H1 (cell line): ENCODE data around the gene DCP1B. TPM values are rescaled to one million over a fixed set of nuclear protein-coding genes. Genes with fewer than 3 reads are reported as not detected.

Experiments used
- CTCF ChIA-PET: fragments of 300-600 bp; sonication (Branson Sonifier 250); formaldehyde crosslinking; loops from one replicate; lab custom pipeline; 2021; ENCODE audit not compliant: partially characterized antibody; lab: Charles Lee
- POLR2A ChIA-PET: fragments of 300-600 bp; sonication (Branson Sonifier 250); formaldehyde crosslinking; loops from one replicate; lab custom pipeline; 2021; ENCODE audit warnings: inconsistent platforms; ENCODE audit not compliant: partially characterized antibody; lab: Charles Lee
- DNase-seq, 2 experiments: peaks; one replicate each; pipeline versions ENCODE4 v3.0.0 to v3.0.0-alpha.2; 2010 to 2022; ENCODE audit warnings: low spot score in 2 of 2, low read depth in 1 of 2, mixed read lengths in 1 of 2
- FAIRE-seq: peaks from 2 replicates; lab custom pipeline; 2011; peaks lifted over from hg19 to GRCh38; lab: Jason Lieb, UNC
- H2AFZ ChIP-seq: 2 replicates; pipeline ENCODE4 v1.8.1; 2012; ENCODE audit warnings: low read length, inconsistent platforms
- H2AK5ac ChIP-seq: 2 replicates; pipeline ENCODE4 v1.6.1; 2013; ENCODE audit warnings: low read depth, low read length
- H2BK120ac ChIP-seq: replicated peaks from 2 replicates; pipeline ENCODE3; 2013; ENCODE audit warnings: low read depth, low read length, inconsistent platforms
- H2BK12ac ChIP-seq: 2 replicates; pipeline ENCODE4 v1.6.1; 2013; ENCODE audit warnings: low read depth, low read length
- H2BK15ac ChIP-seq: 2 replicates; pipeline ENCODE4 v1.6.1; 2013; ENCODE audit warnings: low read length
- H2BK20ac ChIP-seq: 2 replicates; pipeline ENCODE4 v1.6.1; 2013; ENCODE audit warnings: low read length
- H2BK5ac ChIP-seq: 2 replicates; pipeline ENCODE4 v1.6.1; 2013; ENCODE audit warnings: low read depth, low read length
- H3K14ac ChIP-seq: 2 replicates; pipeline ENCODE4 v1.6.1; 2013; ENCODE audit warnings: inconsistent platforms; ENCODE audit not compliant: insufficient read length
- H3K18ac ChIP-seq: 2 replicates; pipeline ENCODE4 v1.6.1; 2013; ENCODE audit warnings: low read length; ENCODE audit errors: extremely low read depth
- H3K23ac ChIP-seq: 2 replicates; pipeline ENCODE4 v1.6.1; 2013; ENCODE audit warnings: inconsistent platforms; ENCODE audit not compliant: insufficient read length
- H3K23me2 ChIP-seq: 2 replicates; pipeline ENCODE4 v1.6.1; 2013; ENCODE audit warnings: low read depth, low read length
- H3K27ac ChIP-seq: 2 replicates; pipeline ENCODE4 v1.6.1; 2011; ENCODE audit warnings: low read depth, low read length, inconsistent platforms
- H3K27me3 ChIP-seq, 4 experiments: replicated peaks in 1 of 4; 1 replicate in 1 of 4; 2 replicates in 3 of 4; pipeline versions ENCODE4 v1.6.1 to v1.8.1; 2011 to 2013; ENCODE audit warnings: low read length in 3 of 4, mild to moderate bottlenecking in 3 of 4, inconsistent platforms in 2 of 4, mixed read lengths in 2 of 4, moderate library complexity in 1 of 4; ENCODE audit not compliant: control insufficient read depth in 3 of 4, insufficient read depth in 3 of 4; ENCODE audit errors: extremely low read depth in 1 of 4
- H3K36me3 ChIP-seq, 4 experiments: 2 replicates each; pipeline versions ENCODE4 v1.6.1 to v1.8.1; 2011 to 2013; ENCODE audit warnings: mild to moderate bottlenecking in 4 of 4, low read length in 3 of 4, moderate library complexity in 2 of 4, control low read depth in 1 of 4, inconsistent platforms in 1 of 4; ENCODE audit not compliant: insufficient read depth in 4 of 4, control insufficient read depth in 2 of 4
- H3K4ac ChIP-seq: replicated peaks from 2 replicates; pipeline ENCODE3; 2013; ENCODE audit warnings: low read length, low read depth, mixed read lengths, inconsistent platforms; ENCODE audit not compliant: insufficient read length
- H3K4me1 ChIP-seq, 4 experiments: replicated peaks in 1 of 4; 1 replicate in 1 of 4; 2 replicates in 3 of 4; pipeline versions ENCODE4 v1.6.1 to v1.8.1; 2011 to 2013; ENCODE audit warnings: low read length in 3 of 4, inconsistent platforms in 2 of 4, mixed read lengths in 1 of 4; ENCODE audit not compliant: insufficient read depth in 4 of 4, control insufficient read depth in 3 of 4
- H3K4me2 ChIP-seq, 2 experiments: 2 replicates each; pipeline versions ENCODE4 v1.6.1 to v1.8.1; 2011 to 2013; ENCODE audit warnings: low read depth in 2 of 2, low read length in 2 of 2, control low read depth in 1 of 2, inconsistent platforms in 1 of 2, mild to moderate bottlenecking in 1 of 2; ENCODE audit not compliant: insufficient read depth in 1 of 2
- H3K4me3 ChIP-seq, 4 experiments: fragments of 200-600, 300-600 bp in 1 of 4; sonication (generic), shearing (Covaris generic), sonication (Bioruptor Twin) in 1 of 4; 2 replicates each; pipeline versions ENCODE4 v1.5.1 to v1.8.1; 2011 to 2016; ENCODE audit warnings: low read length in 4 of 4, low read depth in 3 of 4, control low read depth in 2 of 4, inconsistent platforms in 2 of 4, mild to moderate bottlenecking in 2 of 4, mixed read lengths in 1 of 4, moderate library complexity in 1 of 4; ENCODE audit not compliant: insufficient read depth in 2 of 4; ENCODE audit errors: extremely low read depth in 1 of 4
- H3K56ac ChIP-seq: replicated peaks from 2 replicates; pipeline ENCODE3; 2013; ENCODE audit warnings: low read depth, mild to moderate bottlenecking, mixed read lengths, low read length, inconsistent platforms; ENCODE audit not compliant: insufficient read length
- H3K79me1 ChIP-seq: 2 replicates; pipeline ENCODE4 v1.6.1; 2013; ENCODE audit warnings: low read depth, low read length, control low read depth
- H3K79me2 ChIP-seq, 2 experiments: 2 replicates each; pipeline versions ENCODE4 v1.6.1 to v1.8.1; 2012 to 2013; ENCODE audit warnings: low read length in 2 of 2, mild to moderate bottlenecking in 2 of 2, inconsistent platforms in 1 of 2; ENCODE audit not compliant: insufficient read depth in 2 of 2, control insufficient read depth in 1 of 2
- H3K9ac ChIP-seq, 4 experiments: replicated peaks in 1 of 4; 1 replicate in 1 of 4; 2 replicates in 3 of 4; pipeline versions ENCODE4 v1.6.1 to v1.8.1; 2011 to 2013; ENCODE audit warnings: low read depth in 3 of 4, low read length in 3 of 4, control low read depth in 2 of 4, mild to moderate bottlenecking in 2 of 4, moderate library complexity in 2 of 4, inconsistent platforms in 1 of 4; ENCODE audit errors: extremely low read depth in 1 of 4
- H3K9me3 ChIP-seq, 2 experiments: 2 replicates each; pipeline versions ENCODE4 v1.6.1 to v1.8.1; 2012 to 2013; ENCODE audit warnings: mild to moderate bottlenecking in 2 of 2, moderate library complexity in 2 of 2, control low read depth in 1 of 2, inconsistent platforms in 1 of 2, low read depth in 1 of 2, low read length in 1 of 2, mixed read lengths in 1 of 2; ENCODE audit not compliant: insufficient read depth in 2 of 2
- H4K20me1 ChIP-seq, 2 experiments: replicated peaks in 1 of 2; 2 replicates each; pipeline versions ENCODE3 to v1.8.1; 2011 to 2013; ENCODE audit warnings: inconsistent platforms in 2 of 2, low read length in 2 of 2, mild to moderate bottlenecking in 1 of 2; ENCODE audit not compliant: insufficient read depth in 2 of 2, control insufficient read depth in 1 of 2
- H4K5ac ChIP-seq: 2 replicates; pipeline ENCODE4 v1.6.1; 2013; ENCODE audit warnings: low read length, low read depth, mixed read lengths, inconsistent platforms; ENCODE audit not compliant: insufficient read length
- H4K8ac ChIP-seq: 2 replicates; pipeline ENCODE4 v1.8.0; 2013; ENCODE audit warnings: mild to moderate bottlenecking, moderate library complexity, low read length, inconsistent platforms; ENCODE audit not compliant: insufficient read depth; ENCODE audit errors: extremely low read depth
- H4K91ac ChIP-seq: replicated peaks from 2 replicates; pipeline ENCODE3; 2013; ENCODE audit warnings: low read length, mixed read lengths, inconsistent platforms; ENCODE audit not compliant: insufficient read length
- BRCA1 ChIP-seq: IDR thresholded peaks from 2 replicates; pipeline ENCODE4 v1.6.1; 2012; ENCODE audit warnings: low read depth, low read length, improper control_type of control experiment
- GABPA ChIP-seq: IDR thresholded peaks from 2 replicates; pipeline ENCODE4 v1.6.1; 2011; ENCODE audit warnings: mild to moderate bottlenecking, low read length, moderate library complexity, borderline replicate concordance; ENCODE audit not compliant: insufficient read depth
- POLR2A ChIP-seq, 2 experiments: IDR thresholded peaks; 1 replicate in 1 of 2; 2 replicates in 1 of 2; pipeline ENCODE4 v1.6.1; 2011; ENCODE audit warnings: low read depth in 2 of 2, low read length in 2 of 2, mild to moderate bottlenecking in 2 of 2; ENCODE audit errors: control extremely low read depth in 1 of 2
- POU5F1 ChIP-seq: IDR thresholded peaks from 2 replicates; pipeline ENCODE4 v1.6.1; 2011; ENCODE audit warnings: low read depth, mild to moderate bottlenecking, low read length, moderate library complexity
- SAP30 ChIP-seq: fragments of 300-600 bp; sonication (generic); IDR thresholded peaks from 2 replicates; pipeline ENCODE4 v1.7.1; 2012; ENCODE audit warnings: low read length, moderate library complexity, mild to moderate bottlenecking, inconsistent platforms; ENCODE audit not compliant: insufficient read depth, insufficient replicate concordance
- SIX5 ChIP-seq: IDR thresholded peaks from 2 replicates; pipeline ENCODE4 v1.6.1; 2011; ENCODE audit warnings: mild to moderate bottlenecking, low read depth, low read length
- SP1 ChIP-seq: IDR thresholded peaks from 2 replicates; pipeline ENCODE4 v1.6.1; 2011; ENCODE audit warnings: low read depth, low read length
- ZNF274 ChIP-seq: IDR thresholded peaks from 2 replicates; pipeline ENCODE4 v1.7.0; 2012; ENCODE audit warnings: low read length, borderline replicate concordance; ENCODE audit errors: extremely low read depth
- WGBS, 2 experiments: shearing (Covaris generic) in 1 of 2; methylation state at CpG; one replicate each; pipeline versions ENCODE4 v1.1.6 to v1.1.7; 2013 to 2015; ENCODE audit warnings: low lambda C conversion rate in 2 of 2, mixed read lengths in 2 of 2, inconsistent platforms in 1 of 2, low coverage in 1 of 2, missing lambda C conversion rate in 1 of 2; ENCODE audit not compliant: insufficient replicate concordance in 2 of 2, insufficient coverage in 1 of 2, insufficient read length in 1 of 2; ENCODE audit errors: extremely low coverage in 1 of 2, missing lambda C conversion rate in 1 of 2; 5-methylcytosine and 5-hydroxymethylcytosine counted together
- polyA plus RNA-seq, 7 experiments: library from polyadenylated mRNA; depleted of rRNA in 3 of 7; stranded (reverse) in 5 of 7; unstranded in 2 of 7; fragments of >200 nt in 5 of 7; fragments of 200-250 nt in 2 of 7; gene quantifications; 1 replicate in 5 of 7; 2 replicates in 1 of 7; 4 replicates in 1 of 7; pipeline versions ENCODE4 v1.2.1 to v1.2.3, GENCODE V29; 2011 to 2013; ENCODE audit warnings: missing spikeins in 2 of 7, mixed read lengths in 2 of 7
- total RNA-seq: library from RNA; stranded (reverse); fragmentation: NEBNext Ultra II Directional; extraction: Animal tissue kit (Norgen Biotek cat#: 25700); gene quantifications from 2 replicates; pipeline ENCODE4 v1.2.1, GENCODE V29; 2021

DCP1B gene
- total and polyA plus RNA-seq, 2 of the 8 experiments (the other 6 are each of a cell fraction or from before 2014, with no cell fraction given): 14.8 to 29.0 TPM

- Histone ChIP-seq H3K23me2 (no peaks in the 10 kb centered on the region), H3K4me1 (peaks cover 0 to 3% (median 0%) of the 10 kb centered on the region in 4 experiments; a peak in 1 of 7 replicates), H3K36me3 (no peaks in the 10 kb centered on the region; a peak in 2 of 8 replicates), H3K27me3 (no peaks in the 10 kb centered on the region), H3K9me3 (no peaks in the 10 kb centered on the region), H2BK20ac (no peak overlapping the region), H2BK120ac (no peak overlapping the region), H3K4me2 (0 out of 4 replicates have a peak overlapping the region, but pooled peaks of 1 of the 2 experiments have one; percentile 3), H3K56ac (no peak overlapping the region), H3K79me1 (no peaks in the 10 kb centered on the region), H2AFZ (peak overlapping the region; percentile 33; the same call in 1 of the 2 replicates), H3K4ac (no peak overlapping the region), H3K79me2 (no peaks in the 10 kb centered on the region), H2AK5ac (no peak overlapping the region), H2BK15ac (no peak overlapping the region), H2BK5ac (no peak overlapping the region), H4K5ac (no peak overlapping the region), H2BK12ac (no peak overlapping the region), H3K23ac (no peak overlapping the region), H3K9ac (no peak overlapping the region), H3K18ac (no peak overlapping the region), H4K20me1 (no peaks in the 10 kb centered on the region), H3K27ac (no peak overlapping the region), H4K91ac (peak overlapping the region; percentile 2), H4K8ac (no peak overlapping the region), H3K14ac (no peak overlapping the region), H3K4me3 (no peak overlapping the region)
- WGBS, 2 experiments: 77% methylated on average over 12 of the region's 12 CpGs; no CpG with 5 or more reads in 1 of the 2 experiments
- CTCF ChIA-PET: interaction anchor here (1.0 to 2.5 kb wide), 8 partner anchors 9 to 78 kb away, joined by 3 to 18 read pairs (median 4); partner anchors contain the start of gene DCP1B
- DNase-seq: no peak
- TF ChIP-seq SAP30 (no peak), POU5F1 (no peak), POLR2A (IDR thresholded peaks at IDR 0.05; ENCODE audit: control extremely low read depth in 1 of 2, low read depth in 2 of 2, low read length in 2 of 2) (no peak), BRCA1 (no peak), SP1 (no peak), GABPA (no peak), ZNF274 (no peak), SIX5 (no peak)
- POLR2A ChIA-PET: interaction anchor here (1.1 kb wide), 1 partner anchor 37 kb away, joined by 3 read pairs; no protein-coding TSS in a partner anchor
- FAIRE-seq: no peak
These were observed 13.5 kb upstream of the DCP1B start for GRCh38 chr12:2017546-2018337.
